Nephron (organoid): ENCODE results near the gene BTBD9.
A peak's percentile ranks its signal among the peaks of the same experiment; 100 is the strongest.

ENCODE experiments used
- H3K27ac Mint-ChIP-seq, 3 experiments: 2 replicates each; pipeline ENCODE4 v1.8.0; 2020; ENCODE audit warnings: mixed read lengths in 3 of 3, mild to moderate bottlenecking in 2 of 3, moderate library complexity in 1 of 3
- H3K27me3 Mint-ChIP-seq: 2 replicates; pipeline ENCODE4 v1.8.0; 2021; ENCODE audit warnings: low read depth, mild to moderate bottlenecking, moderate library complexity, mixed read lengths
- H3K36me3 Mint-ChIP-seq: 2 replicates; pipeline ENCODE4 v1.8.0; 2020; ENCODE audit warnings: low read depth, mixed read lengths
- H3K4me1 Mint-ChIP-seq: 2 replicates; pipeline ENCODE4 v1.8.0; 2020; ENCODE audit warnings: mixed read lengths
- H3K4me3 Mint-ChIP-seq, 3 experiments: 2 replicates each; pipeline ENCODE4 v1.8.0; 2020; ENCODE audit warnings: mild to moderate bottlenecking in 3 of 3, mixed read lengths in 3 of 3, moderate library complexity in 2 of 3
- H3K9me3 Mint-ChIP-seq: 2 replicates; pipeline ENCODE4 v1.8.0; 2020; ENCODE audit warnings: mixed read lengths
- CTCF ChIP-seq, 3 experiments: fragments of 200-600 bp; sonication (generic); IDR thresholded peaks; one replicate each; pipeline ENCODE4 v1.5.0; 2021; ENCODE audit warnings: antibody characterized with exemption in 3 of 3; ENCODE audit not compliant: unreplicated experiment in 3 of 3

BTBD9 gene

GRCh38 chr6:38159596-38159995 is 480.1 kb downstream of the BTBD9 start:
- H3K36me3 Mint-ChIP-seq, result peaks cover 39% of the 10 kb centered on the region
- no peak overlapping the region for H3K4me3 Mint-ChIP-seq
- no peak for TF ChIP-seq CTCF (IDR thresholded peaks at IDR 0.05; ENCODE audit: unreplicated experiment in 3 of 3)

GRCh38 chr6:38158762-38159350 is 480.9 kb downstream of the BTBD9 start:
- no peaks in the 10 kb centered on the region for H3K27me3 Mint-ChIP-seq
- peaks cover 39% of the 10 kb centered on the region for H3K36me3 Mint-ChIP-seq
- H3K27ac Mint-ChIP-seq, result no peak overlapping the region
- no peak for TF ChIP-seq CTCF (IDR thresholded peaks at IDR 0.05; ENCODE audit: unreplicated experiment in 3 of 3)
- peaks cover 19% of the 10 kb centered on the region for H3K4me1 Mint-ChIP-seq
- H3K9me3 Mint-ChIP-seq, result peaks cover 6% of the 10 kb centered on the region
- H3K4me3 Mint-ChIP-seq, result no peak overlapping the region

More at GRCh38 chr6:38159596-38159995, 480.1 kb downstream of the BTBD9 start:
- Mint-ChIP-seq H3K4me1 (peaks cover 21% of the 10 kb centered on the region), H3K9me3 (peaks cover 6% of the 10 kb centered on the region), H3K27me3 (no peaks in the 10 kb centered on the region), H3K27ac (no peak overlapping the region)

GRCh38 chr6:38157905-38158304 is 481.8 kb downstream of the BTBD9 start:
- Mint-ChIP-seq H3K4me1 (peaks cover 23% of the 10 kb centered on the region), H3K9me3 (peaks cover 6% of the 10 kb centered on the region), H3K36me3 (peaks cover 41% of the 10 kb centered on the region), H3K27me3 (no peaks in the 10 kb centered on the region), H3K4me3 (no peak overlapping the region), H3K27ac (no peak overlapping the region)
- TF ChIP-seq CTCF (IDR thresholded peaks at IDR 0.05; ENCODE audit: unreplicated experiment in 3 of 3), result no peak

GRCh38 chr6:38156818-38157565 is 482.7 kb downstream of the BTBD9 start:
- Mint-ChIP-seq H3K4me3 (no peak overlapping the region), H3K27ac (no peak overlapping the region), H3K36me3 (peaks cover 44% of the 10 kb centered on the region), H3K4me1 (peaks cover 25% of the 10 kb centered on the region), H3K9me3 (peaks cover 6% of the 10 kb centered on the region), H3K27me3 (no peaks in the 10 kb centered on the region)
- TF ChIP-seq CTCF (IDR thresholded peaks at IDR 0.05; ENCODE audit: unreplicated experiment in 3 of 3), result no peak

GRCh38 chr6:38155621-38156204 is 484.0 kb downstream of the BTBD9 start:
- Mint-ChIP-seq H3K36me3 (peaks cover 32% of the 10 kb centered on the region), H3K4me3 (no peak overlapping the region), H3K9me3 (peaks cover 5% of the 10 kb centered on the region), H3K4me1 (peaks cover 26% of the 10 kb centered on the region), H3K27me3 (no peaks in the 10 kb centered on the region), H3K27ac (peak overlapping the region; percentile 8 to 54 (median 18))
- TF ChIP-seq CTCF (IDR thresholded peaks at IDR 0.05; ENCODE audit: unreplicated experiment in 3 of 3), result no peak
